Measurements from ENCODE around the gene RPRD2.
A peak's percentile ranks its signal among the peaks of the same experiment; 100 is the strongest.

RPRD2 gene

DNA sequence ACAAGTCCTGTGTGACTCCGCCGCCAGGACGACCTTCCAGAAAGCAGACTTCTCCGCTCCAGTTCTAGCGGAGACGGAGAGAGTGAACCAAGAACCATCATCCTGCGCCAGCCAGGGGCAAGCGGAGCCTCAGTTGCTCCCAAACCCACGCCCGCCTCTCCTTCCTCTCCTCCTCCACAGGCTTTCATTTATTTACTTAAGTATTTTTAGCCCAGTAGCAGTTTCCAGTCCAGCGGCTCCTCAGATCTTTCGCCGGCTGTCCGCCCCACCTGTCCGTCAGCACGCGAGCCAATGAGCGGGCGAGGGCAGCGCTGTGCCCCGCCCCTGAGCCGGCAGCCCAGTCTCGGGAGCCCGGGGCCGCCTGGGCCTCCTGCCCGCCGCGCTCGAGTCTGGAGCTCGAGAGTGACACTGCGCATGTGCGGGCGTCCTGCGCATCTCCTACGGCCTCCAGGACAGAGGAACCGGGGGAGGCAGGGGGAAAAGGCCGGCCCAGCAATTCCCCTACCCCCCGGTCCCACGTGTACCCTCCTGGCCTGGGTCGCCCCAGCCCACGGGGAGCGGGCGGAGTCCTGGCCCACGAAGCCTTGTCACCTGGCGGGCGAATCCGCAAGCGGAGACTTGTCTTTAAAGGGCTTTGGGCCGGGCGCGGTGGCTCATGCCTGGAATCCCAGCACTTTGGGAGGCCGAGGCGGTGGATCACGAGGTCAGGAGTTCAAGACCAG, 151.5 kb downstream of the RPRD2 start, which contains the start of gene FALEC:
Gene FALEC, plus strand, starts transcription at position 425 of the 722 bp plus-strand sequence.
- DNase-seq, result peak; percentile 95 to 100 (median 98)

DNA sequence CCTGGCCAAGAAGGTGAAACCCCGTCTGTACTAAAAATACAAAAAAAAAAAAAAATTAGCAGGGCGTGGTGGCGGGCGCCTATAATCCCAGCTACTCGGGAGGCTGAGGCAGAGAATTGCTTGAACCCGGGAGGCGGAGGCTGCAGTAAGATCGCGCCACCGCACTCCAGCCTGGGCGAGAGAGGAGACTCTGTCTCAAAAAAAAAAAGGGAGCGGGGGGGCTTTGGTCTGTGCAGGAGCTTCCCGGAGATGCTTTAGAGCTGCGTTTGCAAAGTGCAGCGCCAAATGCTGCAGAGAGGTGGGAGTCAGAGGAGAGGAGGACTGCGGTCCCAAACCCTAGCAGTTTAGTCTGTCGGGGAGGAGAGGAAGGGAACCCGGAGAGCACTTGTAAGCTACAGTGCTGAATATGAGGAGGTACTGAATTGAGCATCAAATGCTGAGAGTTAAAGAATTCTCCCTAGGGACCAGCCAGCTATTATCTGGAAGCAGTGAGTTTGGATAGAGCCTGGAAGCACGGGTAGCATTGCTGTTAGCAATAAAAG, 152.2 kb downstream of the RPRD2 start:
- DNase-seq, result peak; percentile 44 to 74 (median 74)

DNA sequence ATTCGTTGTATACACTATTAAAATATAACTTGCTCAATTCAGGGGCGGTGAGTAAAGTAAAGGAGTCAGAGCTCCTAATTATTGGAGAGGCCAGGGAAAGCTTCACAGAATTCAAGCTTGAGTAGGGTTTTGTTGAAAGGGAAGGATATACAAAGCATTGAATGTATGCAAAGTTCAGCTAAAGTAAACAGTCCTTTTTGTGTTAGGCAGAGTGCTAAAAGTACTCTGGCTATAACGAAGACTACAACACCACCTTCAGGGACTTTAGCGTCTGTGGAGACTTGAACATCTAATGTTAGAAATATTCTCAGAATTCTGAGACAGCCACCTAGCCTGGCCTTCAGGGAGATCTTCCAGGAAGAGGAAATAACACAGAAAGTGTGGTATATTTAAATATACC, 152.7 kb downstream of the RPRD2 start:
- peak; percentile 44 to 70 (median 65) for DNase-seq

- DNase-seq, result no peak
These were observed 157.4 kb downstream of the RPRD2 start for GRCh38 chr1:150521196-150521968.

DNA sequence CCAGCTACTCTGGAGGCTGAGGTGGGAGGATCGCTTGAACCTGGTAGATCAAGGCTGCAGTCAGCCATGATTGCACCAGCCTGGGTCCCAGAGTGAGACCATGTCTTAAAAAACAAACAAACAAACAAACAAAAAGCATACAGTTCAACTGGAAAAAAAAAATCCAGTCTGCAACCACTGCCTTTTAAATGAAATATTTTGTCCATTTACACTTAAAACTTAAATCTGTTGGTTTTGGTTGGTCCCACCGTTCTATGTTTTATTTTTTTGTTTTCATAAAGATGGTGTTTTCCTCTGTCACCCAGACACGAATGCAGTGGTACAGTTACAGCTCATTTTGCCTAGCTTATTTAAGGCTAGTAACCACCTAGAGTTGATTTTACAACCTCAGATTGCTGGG, 161.4 kb downstream of the RPRD2 start:
- no peak for DNase-seq
